Coronary artery (tissue), 2 donors: ENCODE results near the gene TRMT6.

Experiments
- DNase-seq: peaks from one replicate; pipeline ENCODE4 v3.0.0-alpha.2; 2017; ENCODE audit warnings: low spot score
- H3K27ac ChIP-seq, 2 donors: fragments of 200-600 bp; sonication (generic); one replicate each; pipeline ENCODE4 v1.5.1; 2016 to 2019
- H3K4me3 ChIP-seq: fragments of 200-600 bp; sonication (generic); 2 replicates; pipeline ENCODE4 v1.5.1; 2016; ENCODE audit warnings: mild to moderate bottlenecking, moderate library complexity
- TF ChIP-seq, protein P1 (sequence below): fragments of 200-600 bp; sonication (generic); IDR thresholded peaks from one replicate; pipeline ENCODE4 v1.5.1; 2019; ENCODE audit warnings: antibody characterized with exemption

TRMT6 gene

DNA sequence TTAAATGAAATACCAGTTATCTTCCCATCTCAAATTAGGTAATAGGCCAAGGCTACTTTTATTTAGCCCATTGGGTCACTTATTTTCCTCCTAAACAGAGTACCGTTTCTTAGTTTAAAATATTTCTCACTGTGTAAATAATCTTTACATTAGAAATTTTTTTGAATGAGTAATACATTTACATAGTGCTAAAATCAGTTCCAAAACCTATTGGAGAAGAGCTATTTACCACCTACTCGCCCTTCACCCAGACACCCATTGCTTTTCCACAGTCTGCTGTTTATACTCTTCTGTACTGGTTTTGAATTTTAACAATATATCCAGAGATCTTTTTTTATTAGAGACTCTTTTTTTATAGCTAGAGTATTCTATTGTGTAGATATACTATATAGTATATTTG, 37.0 kb upstream of the TRMT6 start:
- TF ChIP-seq, protein P1, sequence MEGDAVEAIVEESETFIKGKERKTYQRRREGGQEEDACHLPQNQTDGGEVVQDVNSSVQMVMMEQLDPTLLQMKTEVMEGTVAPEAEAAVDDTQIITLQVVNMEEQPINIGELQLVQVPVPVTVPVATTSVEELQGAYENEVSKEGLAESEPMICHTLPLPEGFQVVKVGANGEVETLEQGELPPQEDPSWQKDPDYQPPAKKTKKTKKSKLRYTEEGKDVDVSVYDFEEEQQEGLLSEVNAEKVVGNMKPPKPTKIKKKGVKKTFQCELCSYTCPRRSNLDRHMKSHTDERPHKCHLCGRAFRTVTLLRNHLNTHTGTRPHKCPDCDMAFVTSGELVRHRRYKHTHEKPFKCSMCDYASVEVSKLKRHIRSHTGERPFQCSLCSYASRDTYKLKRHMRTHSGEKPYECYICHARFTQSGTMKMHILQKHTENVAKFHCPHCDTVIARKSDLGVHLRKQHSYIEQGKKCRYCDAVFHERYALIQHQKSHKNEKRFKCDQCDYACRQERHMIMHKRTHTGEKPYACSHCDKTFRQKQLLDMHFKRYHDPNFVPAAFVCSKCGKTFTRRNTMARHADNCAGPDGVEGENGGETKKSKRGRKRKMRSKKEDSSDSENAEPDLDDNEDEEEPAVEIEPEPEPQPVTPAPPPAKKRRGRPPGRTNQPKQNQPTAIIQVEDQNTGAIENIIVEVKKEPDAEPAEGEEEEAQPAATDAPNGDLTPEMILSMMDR: no peak
- DNase-seq: no peak
- Histone ChIP-seq H3K27ac (no peak overlapping the region), H3K4me3 (no peak overlapping the region)

DNA sequence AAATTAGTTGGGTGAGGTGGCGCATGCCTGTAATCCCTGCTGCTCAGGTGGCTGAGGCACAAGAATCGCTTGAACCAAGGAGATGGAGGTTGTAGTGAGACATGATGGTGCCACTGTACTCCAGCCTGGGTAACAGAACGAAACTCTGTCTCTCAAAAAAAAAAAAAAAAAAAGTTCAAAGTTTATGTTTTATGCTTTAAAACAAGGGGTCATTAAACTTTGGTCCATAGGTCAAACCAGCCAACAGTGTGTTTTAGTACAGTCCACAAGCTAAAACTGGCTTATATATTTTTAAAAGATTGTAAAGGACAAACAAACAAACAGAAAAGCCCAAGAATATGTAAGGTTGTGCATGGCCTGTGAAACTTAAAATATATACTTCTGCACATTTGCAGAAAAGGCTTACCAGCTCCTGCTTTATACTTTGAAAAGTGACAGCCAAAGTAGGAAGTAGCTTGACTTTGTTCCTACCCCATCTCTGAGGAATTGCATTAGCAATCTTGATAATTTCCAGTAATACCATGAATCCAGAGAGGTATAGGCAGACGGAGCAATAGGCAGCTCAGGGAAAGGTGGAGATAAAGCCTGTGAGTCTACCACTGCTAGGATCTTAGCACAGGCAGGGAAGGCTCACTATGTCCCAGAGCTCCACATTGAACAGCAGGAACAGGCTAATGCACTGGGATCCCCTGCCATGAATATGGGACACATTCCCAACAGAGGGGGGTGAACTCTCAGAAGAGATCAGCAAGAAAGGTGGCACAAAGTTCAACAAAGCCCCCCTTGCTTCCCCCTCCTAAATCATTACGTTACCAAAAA, 30.6 kb upstream of the TRMT6 start:
- DNase-seq: no peak
- no peak overlapping the region for H3K27ac ChIP-seq
- TF ChIP-seq, protein P1: no peak
- no peak overlapping the region for H3K4me3 ChIP-seq

DNA sequence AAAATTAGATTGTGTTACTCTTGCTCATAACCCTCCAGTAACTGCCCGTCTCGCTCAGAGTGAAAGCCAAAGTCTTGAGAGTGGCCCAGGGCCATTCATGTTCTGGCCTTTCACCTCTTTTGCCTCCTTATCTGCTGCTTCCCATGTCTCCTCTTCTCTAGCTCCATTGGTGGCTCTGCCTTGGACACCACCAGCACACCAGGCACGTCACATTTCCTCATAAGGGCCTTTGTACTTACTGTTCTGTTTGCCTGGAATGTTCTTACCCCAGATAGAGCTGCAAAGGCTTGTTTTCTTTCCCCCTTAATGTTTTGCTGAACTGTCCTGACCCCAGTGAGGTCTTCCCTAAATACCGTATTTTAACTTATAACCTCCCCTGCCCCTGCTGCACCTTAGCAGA, 29.5 kb upstream of the TRMT6 start:
- DNase-seq: no peak
- Histone ChIP-seq H3K27ac (no peak overlapping the region), H3K4me3 (no peak overlapping the region)
- TF ChIP-seq, protein P1: no peak

DNA sequence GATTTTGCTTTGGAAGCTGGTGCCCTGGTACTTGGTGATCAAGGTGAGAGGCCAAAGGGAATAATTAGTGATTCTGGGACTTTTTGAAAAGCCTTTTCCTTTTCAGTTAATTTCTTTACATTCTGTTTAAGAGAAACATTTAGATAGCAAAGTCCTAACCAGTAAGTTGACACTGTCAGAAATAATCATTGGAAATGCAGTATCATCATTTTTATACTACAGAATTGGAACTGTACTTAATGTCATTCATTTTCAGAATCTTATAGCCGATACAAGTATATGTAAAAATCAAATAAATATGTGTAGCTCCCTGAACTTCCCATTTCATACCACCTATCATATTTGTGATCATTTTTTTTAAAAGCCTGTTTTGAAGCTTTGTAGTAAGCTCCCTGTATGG, 27.6 kb upstream of the TRMT6 start:
- Histone ChIP-seq H3K27ac (no peak overlapping the region), H3K4me3 (no peak overlapping the region)
- TF ChIP-seq, protein P1: no peak
- no peak for DNase-seq

DNA sequence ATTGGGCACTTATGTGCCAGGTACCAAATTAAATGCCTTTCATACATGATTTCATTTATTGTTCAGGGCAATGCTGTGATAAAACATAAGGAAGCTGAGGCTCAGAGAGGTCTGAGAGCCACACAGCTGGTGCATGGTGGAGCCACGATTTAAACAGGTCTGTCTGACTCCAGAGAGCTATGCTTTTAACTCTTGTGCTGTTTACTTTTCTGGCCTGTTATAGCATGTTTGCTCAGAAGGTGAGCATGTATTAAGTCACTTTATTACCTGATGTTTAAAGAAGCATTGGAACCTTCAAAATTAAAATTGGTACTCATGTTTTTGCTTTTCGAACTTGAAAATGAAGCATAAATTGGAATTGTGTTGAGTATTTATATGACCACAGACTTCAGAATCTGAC, 26.9 kb upstream of the TRMT6 start:
- DNase-seq: no peak
- TF ChIP-seq, protein P1: no peak
- no peak overlapping the region for H3K27ac ChIP-seq
- H3K4me3 ChIP-seq: no peak overlapping the region

DNA sequence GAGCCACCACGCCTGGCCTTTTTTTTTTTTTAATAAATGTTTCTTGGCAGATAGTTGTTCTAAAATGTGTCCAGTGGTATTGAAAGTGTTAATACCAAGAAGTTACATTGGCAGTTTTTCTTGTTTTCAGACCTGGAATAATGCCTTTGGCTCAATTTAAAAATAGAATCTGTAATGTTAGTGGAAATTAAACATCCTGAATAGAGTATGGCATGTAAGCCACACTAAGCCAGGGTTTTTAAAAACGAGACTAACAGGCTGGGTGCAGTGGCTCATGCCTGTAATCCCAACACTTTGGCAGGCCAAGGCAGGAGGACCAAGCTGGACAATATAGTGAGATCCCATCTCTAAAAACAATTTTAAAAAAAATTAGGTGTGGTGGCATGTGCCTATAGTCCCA, 25.4 kb upstream of the TRMT6 start:
- DNase-seq: no peak
- H3K27ac ChIP-seq: no peak overlapping the region
- H3K4me3 ChIP-seq: no peak overlapping the region
- TF ChIP-seq, protein P1: no peak

DNA sequence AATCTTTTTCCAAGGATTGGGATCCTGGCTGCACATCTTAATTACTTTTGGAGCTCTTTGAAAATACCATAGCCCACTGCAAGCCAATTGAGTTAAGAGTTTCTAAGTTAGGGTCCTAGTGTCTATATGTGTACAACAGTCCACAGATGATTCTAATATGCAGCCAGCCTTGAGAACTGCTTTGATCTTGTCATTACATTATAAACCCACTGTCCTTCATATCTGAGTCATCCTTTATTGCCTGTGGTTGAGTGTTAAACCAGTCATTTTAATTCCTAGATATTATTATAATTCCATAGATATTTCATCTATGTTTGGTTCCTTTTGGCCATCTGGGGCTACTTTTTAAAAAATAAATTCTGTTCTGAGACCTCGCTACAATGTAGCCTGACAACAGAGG, 24.2 kb upstream of the TRMT6 start:
- no peak for DNase-seq
- TF ChIP-seq, protein P1: no peak
- Histone ChIP-seq H3K27ac (no peak overlapping the region), H3K4me3 (no peak overlapping the region)
